ENCODE data around the gene RBPMS2. TPM values are rescaled to one million over a fixed set of nuclear protein-coding genes. Genes with fewer than 3 reads are reported as not detected.

The RBPMS2 gene
- total and polyA plus RNA-seq, 2 of the 8 experiments (the other 6 are each of a cell fraction or from before 2014, with no cell fraction given), result 55.8 to 238 TPM

DNA sequence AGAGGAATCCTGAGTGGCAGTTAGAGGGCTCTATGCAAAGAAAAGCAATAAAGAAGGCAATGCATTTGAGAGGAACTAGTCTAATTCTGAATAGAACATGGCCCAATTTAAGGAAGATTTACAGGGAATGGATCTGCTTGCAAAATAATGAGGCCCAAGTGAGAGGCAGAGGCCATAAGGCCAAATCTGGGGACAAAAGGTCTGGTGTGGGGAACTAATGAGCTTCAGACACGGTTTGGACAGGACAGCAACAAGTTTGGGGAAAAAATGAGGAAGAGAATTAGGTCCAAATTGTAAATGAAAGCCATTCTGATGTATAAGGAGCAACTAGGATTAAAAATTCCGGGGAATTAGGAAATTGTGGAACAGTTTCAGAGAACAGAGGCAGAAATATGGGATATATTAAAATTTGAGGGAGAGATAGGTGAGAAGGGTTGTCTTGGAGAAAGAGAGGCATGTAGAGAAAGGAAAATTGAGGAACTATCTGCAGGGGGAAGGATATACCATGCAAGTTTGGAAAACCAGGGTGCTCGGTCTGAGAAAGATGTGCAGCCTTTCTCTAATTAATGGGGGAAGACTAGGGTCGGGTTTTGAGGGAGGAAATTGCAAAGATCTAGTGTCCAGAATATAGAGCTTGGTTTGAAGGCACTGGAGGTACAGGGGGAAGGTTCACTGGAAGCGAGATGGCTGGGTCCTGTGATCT is 73.8 kb downstream of the RBPMS2 start:
- Histone ChIP-seq H2BK12ac (ENCODE audit: low read depth, low read length) (peak overlapping the region; percentile 86), H3K9me3 (ENCODE audit: insufficient read depth in 2 of 2, low read depth in 1 of 2, low read length in 1 of 2) (no peaks in the 10 kb centered on the region), H3K56ac (replicated peaks; ENCODE audit: insufficient read length, low read depth, low read length) (peak overlapping the region; percentile 90), H2AFZ (ENCODE audit: low read length) (no peak overlapping the region), H3K14ac (ENCODE audit: insufficient read length) (no peak overlapping the region), H3K4me3 (ENCODE audit: extremely low read depth in 1 of 4, insufficient read depth in 2 of 4, low read depth in 3 of 4, low read length in 4 of 4) (peak overlapping the region; percentile 70 to 88 (median 85)), H4K20me1 (replicated peaks in 1 of 2; ENCODE audit: control insufficient read depth in 1 of 2, insufficient read depth in 2 of 2, low read length in 2 of 2) (peaks cover 13 to 15% of the 10 kb centered on the region in 2 experiments), H3K9ac (replicated peaks in 1 of 4; ENCODE audit: extremely low read depth in 1 of 4, low read depth in 3 of 4, low read length in 3 of 4) (peak overlapping the region in 3 of 4 experiments; percentile 81 to 82 (median 82); a peak in 6 of 7 replicates), H3K23ac (ENCODE audit: insufficient read length) (no peak overlapping the region), H3K18ac (ENCODE audit: extremely low read depth, low read length) (peak overlapping the region; percentile 93), H4K91ac (replicated peaks; ENCODE audit: insufficient read length, low read length) (peak overlapping the region; percentile 59), H2BK5ac (ENCODE audit: low read depth, low read length) (peak overlapping the region; percentile 91), H2BK15ac (ENCODE audit: low read length) (peak overlapping the region; percentile 77; the same call in 1 of the 2 replicates), H3K23me2 (ENCODE audit: low read depth, low read length) (peaks cover 26% of the 10 kb centered on the region), H3K27me3 (replicated peaks in 1 of 4; ENCODE audit: control insufficient read depth in 3 of 4, extremely low read depth in 1 of 4, insufficient read depth in 3 of 4, low read length in 3 of 4) (no peaks in the 10 kb centered on the region), H3K4ac (replicated peaks; ENCODE audit: insufficient read length, low read depth, low read length) (peak overlapping the region; percentile 73), H2AK5ac (ENCODE audit: low read depth, low read length) (peak overlapping the region; percentile 34; the same call in 1 of the 2 replicates), H2BK120ac (replicated peaks; ENCODE audit: low read depth, low read length) (peak overlapping the region; percentile 30), H3K4me2 (ENCODE audit: insufficient read depth in 1 of 2, low read depth in 2 of 2, low read length in 2 of 2) (peak overlapping the region; percentile 93 to 96), H3K79me1 (ENCODE audit: low read depth, low read length) (no peaks in the 10 kb centered on the region; the same call in 1 of the 2 replicates), H3K4me1 (replicated peaks in 1 of 4; ENCODE audit: control insufficient read depth in 3 of 4, insufficient read depth in 4 of 4, low read length in 3 of 4) (peaks cover 16 to 26% (median 21%) of the 10 kb centered on the region in 4 experiments), H3K36me3 (ENCODE audit: control insufficient read depth in 2 of 4, insufficient read depth in 4 of 4, low read length in 3 of 4) (peaks cover 0 to 12% (median under 1%) of the 10 kb centered on the region in 4 experiments; a peak in 2 of 8 replicates), H3K27ac (ENCODE audit: low read depth, low read length) (peak overlapping the region; percentile 82), H2BK20ac (ENCODE audit: low read length) (no peak overlapping the region; the same call in 1 of the 2 replicates), H4K8ac (ENCODE audit: extremely low read depth, insufficient read depth, low read length) (no peak overlapping the region), H4K5ac (ENCODE audit: insufficient read length, low read depth, low read length) (peak overlapping the region; percentile 68), H3K79me2 (ENCODE audit: control insufficient read depth in 1 of 2, insufficient read depth in 2 of 2, low read length in 2 of 2) (peaks cover 28 to 59% of the 10 kb centered on the region in 2 experiments)
- ChIA-PET CTCF (ENCODE audit: partially characterized antibody) (interaction anchor here (0.6 to 9.5 kb wide), 8 partner anchors 11 to 134 kb away, joined by 3 to 106 read pairs (median 4); no protein-coding TSS in a partner anchor), POLR2A (ENCODE audit: partially characterized antibody) (interaction anchor here (0.6 to 59.2 kb wide), 26 partner anchors 7 to 718 kb away, joined by 3 to 1192 read pairs (median 4); partner anchors contain the start of gene PIF1)
- no peak for FAIRE-seq
- no peak for DNase-seq (ENCODE audit: low read depth in 1 of 2, low spot score in 2 of 2)
- 8 to 100% methylated on average over 1 to 5 of the region's 5 CpGs for WGBS, 2 experiments (ENCODE audit: extremely low coverage in 1 of 2, insufficient coverage in 1 of 2, insufficient read length in 1 of 2, insufficient replicate concordance in 2 of 2, low coverage in 1 of 2, low lambda C conversion rate in 2 of 2, missing lambda C conversion rate in 1 of 2)
- TF ChIP-seq POLR2AphosphoS5 (IDR thresholded peaks at IDR 0.05; ENCODE audit: low read depth, low read length) (no peak), HDAC6 (IDR thresholded peaks at IDR 0.05; ENCODE audit: low read depth, low read length) (no peak), RAD21 (IDR thresholded peaks at IDR 0.05 in 1 of 2, conservative IDR thresholded peaks at IDR 0.05 in 1 of 2; ENCODE audit: low read depth in 2 of 2, low read length in 2 of 2) (no peak), SUZ12 (IDR thresholded peaks at IDR 0.05; ENCODE audit: low read length) (no peak), CTBP2 (IDR thresholded peaks at IDR 0.05; ENCODE audit: borderline replicate concordance, insufficient read depth, insufficient read length, low read length) (no peak), MAX (IDR thresholded peaks at IDR 0.05) (no peak), POLR2A (IDR thresholded peaks at IDR 0.05; ENCODE audit: control extremely low read depth in 1 of 2, low read depth in 2 of 2, low read length in 2 of 2) (no peak), ZNF274 (IDR thresholded peaks at IDR 0.05; ENCODE audit: borderline replicate concordance, extremely low read depth, low read length) (no peak), JUND (IDR thresholded peaks at IDR 0.05; ENCODE audit: low read length) (no peak), BRCA1 (IDR thresholded peaks at IDR 0.05; ENCODE audit: low read depth, low read length) (no peak), RNF2 (IDR thresholded peaks at IDR 0.05; ENCODE audit: borderline replicate concordance, low read depth, low read length, missing control alignments, poor library complexity, severe bottlenecking) (no peak)

All from H1 (cell line).